GM12878 (cell line): ENCODE results near the gene NFE2L3. TPM values are rescaled to one million over a fixed set of nuclear protein-coding genes. Genes with fewer than 3 reads are reported as not detected.
"Not testable (repeated sequence)": the region's sequence is repeated elsewhere in the genome, so short reads cannot be mapped to it uniquely, and the experiment has no call there.

ENCODE experiments used
- ATAC-seq: fragments of 200-7000 bp; cut with Tn5 transposase; 3 replicates; pipeline ENCODE4 v1.9.1; 2020; ENCODE audit warnings: mild to moderate bottlenecking, moderate library complexity
- BruUV-seq: library from RNA; stranded (reverse); fragments of 400-500 nt; replicated peaks from 2 replicates; lab custom pipeline; 2021; lab: Mats Ljungman, UMichigan
- CTCF ChIA-PET: fragments of 300-600 bp; sonication (Branson Sonifier 250); formaldehyde crosslinking; extraction: SDS; loops from one replicate; lab custom pipeline; 2021; ENCODE audit warnings: inconsistent platforms; lab: Yijun Ruan, JAX
- POLR2A ChIA-PET: fragments of 350-600 bp; formaldehyde crosslinking; extraction: SDS; loops from one replicate; lab custom pipeline; 2021; ENCODE audit warnings: inconsistent platforms; lab: Charles Lee
- RAD21 ChIA-PET: fragments of 300-600 bp; sonication (Branson Sonifier 250); formaldehyde crosslinking; loops from one replicate; lab custom pipeline; 2023; ENCODE audit warnings: antibody characterized with exemption; ENCODE audit not compliant: unreplicated experiment; lab: Charles Lee
- SMC1A ChIA-PET: fragments of 300-600 bp; sonication (Branson Sonifier 250); formaldehyde crosslinking; loops from one replicate; lab custom pipeline; 2023; ENCODE audit not compliant: unreplicated experiment, uncharacterized antibody; lab: Charles Lee
- DNase-seq: peaks from one replicate; pipeline ENCODE4 v3.0.0-alpha.2; 2011; ENCODE audit warnings: low read depth, low spot score
- FAIRE-seq: peaks from 3 replicates; lab custom pipeline; 2011; peaks lifted over from hg19 to GRCh38; lab: Jason Lieb, UNC
- H2AFZ ChIP-seq: 2 replicates; pipeline ENCODE4 v1.6.0; 2011; ENCODE audit warnings: low read depth, low read length, control low read depth; ENCODE audit not compliant: control insufficient read depth
- H3K27ac ChIP-seq: 2 replicates; pipeline ENCODE4 v1.5.1; 2011; ENCODE audit warnings: control low read depth; ENCODE audit not compliant: control insufficient read depth, insufficient read depth
- H3K27me3 ChIP-seq, 2 experiments: replicated peaks in 1 of 2; 2 replicates each; pipeline versions ENCODE4 v1.6.0 to v1.6.1; 2011; ENCODE audit warnings: low read length in 1 of 2; ENCODE audit not compliant: control insufficient read depth in 2 of 2, insufficient read depth in 2 of 2
- H3K36me3 ChIP-seq, 2 experiments: 2 replicates each; pipeline ENCODE4 v1.5.1; 2011; ENCODE audit warnings: low read length in 1 of 2; ENCODE audit not compliant: control insufficient read depth in 2 of 2, insufficient read depth in 2 of 2
- H3K4me1 ChIP-seq: 2 replicates; pipeline ENCODE4 v1.6.1; 2011; ENCODE audit warnings: mild to moderate bottlenecking, low read length, moderate library complexity, mixed read lengths; ENCODE audit not compliant: control insufficient read depth, insufficient read depth
- H3K4me2 ChIP-seq: 2 replicates; pipeline ENCODE4 v1.6.0; 2011; ENCODE audit warnings: control low read depth; ENCODE audit not compliant: control insufficient read depth, insufficient read depth
- H3K4me3 ChIP-seq: fragments of 200-600 bp; sonication (generic); 2 replicates; pipeline ENCODE4 v1.5.1; 2016
- H3K79me2 ChIP-seq: 2 replicates; pipeline ENCODE4 v1.6.0; 2011; ENCODE audit warnings: low read length; ENCODE audit not compliant: control insufficient read depth, insufficient read depth
- H3K9ac ChIP-seq: 2 replicates; pipeline ENCODE4 v1.8.0; 2011; ENCODE audit warnings: low read length, control low read depth, mixed read lengths; ENCODE audit not compliant: control insufficient read depth, insufficient read depth
- H3K9me3 ChIP-seq: replicated peaks from 3 replicates; pipeline ENCODE4 v1.5.1; 2011; ENCODE audit warnings: mild to moderate bottlenecking, low read length; ENCODE audit not compliant: control insufficient read depth, insufficient read depth
- H4K20me1 ChIP-seq: 2 replicates; pipeline ENCODE4 v1.6.0; 2011; ENCODE audit not compliant: control insufficient read depth, insufficient read depth
- BACH1 ChIP-seq: fragments of 450-650 bp; IDR thresholded peaks from 2 replicates; pipeline ENCODE4 v1.6.1; 2017; ENCODE audit warnings: mild to moderate bottlenecking, borderline replicate concordance
- IKZF1 ChIP-seq: fragments of 450-650 bp; conservative IDR thresholded peaks from 2 replicates; pipeline ENCODE4 v1.6.1; 2017; ENCODE audit warnings: antibody characterized with exemption, mild to moderate bottlenecking
- RUNX3 ChIP-seq: IDR thresholded peaks from 2 replicates; pipeline ENCODE4 v1.6.1; 2012; ENCODE audit warnings: low read length, inconsistent platforms
- SMARCA5 ChIP-seq: fragments of 450-650 bp; IDR thresholded peaks from 2 replicates; pipeline ENCODE4 v1.6.1; 2017; ENCODE audit warnings: mild to moderate bottlenecking
- ZNF207 ChIP-seq: fragments of 450-650 bp; IDR thresholded peaks from 2 replicates; pipeline ENCODE4 v1.6.1; 2014; ENCODE audit warnings: antibody characterized with exemption, mild to moderate bottlenecking, borderline replicate concordance
- ZSCAN29 ChIP-seq: fragments of 450-650 bp; IDR thresholded peaks from 2 replicates; pipeline ENCODE4 v1.6.1; 2017; ENCODE audit warnings: mild to moderate bottlenecking, moderate library complexity
- WGBS: methylation state at CpG from one replicate; pipeline ENCODE4 v1.1.6; 2016; ENCODE audit warnings: low lambda C conversion rate; ENCODE audit not compliant: insufficient replicate concordance, insufficient coverage; ENCODE audit errors: missing lambda C conversion rate; 5-methylcytosine and 5-hydroxymethylcytosine counted together
- in situ Hi-C: fragments of 300-500 bp; cut with MboI; formaldehyde crosslinking; loops from 9 replicates; pipeline ENCODE4 v1.14.3; 2018; ENCODE audit warnings: mixed read lengths
- intact Hi-C: fragments of 100-400 bp; cut with micrococcal nuclease; formaldehyde crosslinking; loops from one replicate; pipeline ENCODE4 v1.14.2; 2022; ENCODE audit not compliant: unreplicated experiment
- polyA plus RNA-seq, 11 experiments: library from polyadenylated mRNA; depleted of rRNA in 4 of 11; unstranded in 6 of 11; stranded (reverse) in 5 of 11; fragments of >200 nt; fragmentation: Nextera tagmentation in 4 of 11; fragmentation: Illumina TruSeq in 1 of 11; extraction: Ambion mirVana in 4 of 11; extraction: Trizol in 1 of 11; gene quantifications; 1 replicate in 1 of 11; 2 replicates in 10 of 11; pipeline versions ENCODE4 v1.2.1 to v1.2.3, GENCODE V29; 2011 to 2016; ENCODE audit warnings: inconsistent platforms in 2 of 11, missing spikeins in 2 of 11, low read depth in 1 of 11
- total RNA-seq, 4 experiments: library from RNA; depleted of rRNA in 3 of 4; stranded (reverse); fragments of >200 nt in 3 of 4; fragmentation: Illumina TruSeq in 1 of 4; extraction: Trizol in 1 of 4; gene quantifications; 2 replicates each; pipeline versions ENCODE4 v1.2.1 to v1.2.3, GENCODE V29; 2013 to 2021
- TF ChIP-seq, protein P1 (sequence below): fragments of 450-650 bp; conservative IDR thresholded peaks from 2 replicates; pipeline ENCODE4 v1.6.1; 2017; ENCODE audit warnings: mild to moderate bottlenecking, moderate library complexity
- TF ChIP-seq, protein P2 (sequence below): fragments of 450-650 bp; IDR thresholded peaks from 2 replicates; pipeline ENCODE4 v1.6.1; 2017; ENCODE audit warnings: mild to moderate bottlenecking, moderate library complexity

The NFE2L3 gene
- total and polyA plus RNA-seq, 10 of the 15 experiments (the other 5 are each of a cell fraction or from before 2014, with no cell fraction given): 4.4 to 34.9 (median 13.0) TPM

DNA sequence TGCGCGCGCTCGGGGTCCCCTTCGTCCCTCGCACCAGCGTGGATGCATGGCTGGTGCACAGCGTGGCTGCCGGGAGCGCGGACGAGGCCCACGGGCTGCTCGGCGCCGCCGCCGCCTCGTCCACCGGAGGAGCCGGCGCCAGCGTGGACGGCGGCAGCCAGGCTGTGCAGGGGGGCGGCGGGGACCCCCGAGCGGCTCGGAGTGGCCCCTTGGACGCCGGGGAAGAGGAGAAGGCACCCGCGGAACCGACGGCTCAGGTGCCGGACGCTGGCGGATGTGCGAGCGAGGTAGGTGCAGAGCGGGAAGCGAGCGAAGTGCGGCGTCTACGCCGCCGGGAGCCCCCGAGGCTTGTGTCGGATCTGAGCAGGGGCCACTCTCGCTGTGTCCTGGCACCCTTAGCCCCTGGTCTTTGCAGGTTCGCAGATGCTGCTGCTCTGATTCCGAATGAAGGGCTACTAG, 813 bp downstream of the NFE2L3 start:
- H3K9me3 ChIP-seq, H3K36me3 ChIP-seq, BruUV-seq, H4K20me1 ChIP-seq, FAIRE-seq, DNase-seq, in situ Hi-C loops, H3K27me3 ChIP-seq: not testable (repeated sequence)
- intact Hi-C loops: loop anchor here (1.0 to 5.0 kb wide), 3 partner anchors 48 to 212 kb away; partner anchors contain the start of genes CBX3 and HNRNPA2B1
- Histone ChIP-seq H3K9ac (peak overlapping the region; percentile 86), H3K4me2 (peak overlapping the region; percentile 98), H3K4me3 (peak overlapping the region; percentile 72), H2AFZ (peak overlapping the region; percentile 99), H3K27ac (peak overlapping the region; percentile 88), H3K4me1 (peaks cover 29% of the 10 kb centered on the region), H3K79me2 (peaks cover 62% of the 10 kb centered on the region)
- ChIA-PET CTCF (interaction anchor here (0.9 to 3.2 kb wide), 7 partner anchors 14 to 212 kb away, joined by 3 to 40 read pairs (median 5); partner anchors contain the start of gene HNRNPA2B1), SMC1A (interaction anchor here (1.1 to 3.2 kb wide), 6 partner anchors 8 to 258 kb away, joined by 5 to 30 read pairs (median 8); no protein-coding TSS in a partner anchor), POLR2A (interaction anchor here (0.8 to 2.2 kb wide), 9 partner anchors 14 to 185 kb away, joined by 3 to 42 read pairs (median 6); partner anchors contain the start of gene CBX3), RAD21 (interaction anchor here (1.1 to 3.1 kb wide), 11 partner anchors 9 to 258 kb away, joined by 3 to 54 read pairs (median 9); partner anchors contain the start of gene CBX3)
- WGBS: under 1% methylated on average over 48 of the region's 54 CpGs
- ATAC-seq: peak; percentile 17
- TF ChIP-seq, protein P1, sequence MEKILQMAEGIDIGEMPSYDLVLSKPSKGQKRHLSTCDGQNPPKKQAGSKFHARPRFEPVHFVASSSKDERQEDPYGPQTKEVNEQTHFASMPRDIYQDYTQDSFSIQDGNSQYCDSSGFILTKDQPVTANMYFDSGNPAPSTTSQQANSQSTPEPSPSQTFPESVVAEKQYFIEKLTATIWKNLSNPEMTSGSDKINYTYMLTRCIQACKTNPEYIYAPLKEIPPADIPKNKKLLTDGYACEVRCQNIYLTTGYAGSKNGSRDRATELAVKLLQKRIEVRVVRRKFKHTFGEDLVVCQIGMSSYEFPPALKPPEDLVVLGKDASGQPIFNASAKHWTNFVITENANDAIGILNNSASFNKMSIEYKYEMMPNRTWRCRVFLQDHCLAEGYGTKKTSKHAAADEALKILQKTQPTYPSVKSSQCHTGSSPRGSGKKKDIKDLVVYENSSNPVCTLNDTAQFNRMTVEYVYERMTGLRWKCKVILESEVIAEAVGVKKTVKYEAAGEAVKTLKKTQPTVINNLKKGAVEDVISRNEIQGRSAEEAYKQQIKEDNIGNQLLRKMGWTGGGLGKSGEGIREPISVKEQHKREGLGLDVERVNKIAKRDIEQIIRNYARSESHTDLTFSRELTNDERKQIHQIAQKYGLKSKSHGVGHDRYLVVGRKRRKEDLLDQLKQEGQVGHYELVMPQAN: peak; percentile 49; the same call in 1 of the 2 replicates
- TF ChIP-seq IKZF1 (peak; percentile 76), RUNX3 (0 out of 2 replicates have a peak, but pooled peaks have one; percentile 36), ZNF207 (0 out of 2 replicates have a peak, but pooled peaks have one; percentile 30), SMARCA5 (0 out of 2 replicates have a peak, but pooled peaks have one; percentile 13), BACH1 (0 out of 2 replicates have a peak, but pooled peaks have one; percentile 40), ZSCAN29 (peak; percentile 99)
- TF ChIP-seq, protein P2, sequence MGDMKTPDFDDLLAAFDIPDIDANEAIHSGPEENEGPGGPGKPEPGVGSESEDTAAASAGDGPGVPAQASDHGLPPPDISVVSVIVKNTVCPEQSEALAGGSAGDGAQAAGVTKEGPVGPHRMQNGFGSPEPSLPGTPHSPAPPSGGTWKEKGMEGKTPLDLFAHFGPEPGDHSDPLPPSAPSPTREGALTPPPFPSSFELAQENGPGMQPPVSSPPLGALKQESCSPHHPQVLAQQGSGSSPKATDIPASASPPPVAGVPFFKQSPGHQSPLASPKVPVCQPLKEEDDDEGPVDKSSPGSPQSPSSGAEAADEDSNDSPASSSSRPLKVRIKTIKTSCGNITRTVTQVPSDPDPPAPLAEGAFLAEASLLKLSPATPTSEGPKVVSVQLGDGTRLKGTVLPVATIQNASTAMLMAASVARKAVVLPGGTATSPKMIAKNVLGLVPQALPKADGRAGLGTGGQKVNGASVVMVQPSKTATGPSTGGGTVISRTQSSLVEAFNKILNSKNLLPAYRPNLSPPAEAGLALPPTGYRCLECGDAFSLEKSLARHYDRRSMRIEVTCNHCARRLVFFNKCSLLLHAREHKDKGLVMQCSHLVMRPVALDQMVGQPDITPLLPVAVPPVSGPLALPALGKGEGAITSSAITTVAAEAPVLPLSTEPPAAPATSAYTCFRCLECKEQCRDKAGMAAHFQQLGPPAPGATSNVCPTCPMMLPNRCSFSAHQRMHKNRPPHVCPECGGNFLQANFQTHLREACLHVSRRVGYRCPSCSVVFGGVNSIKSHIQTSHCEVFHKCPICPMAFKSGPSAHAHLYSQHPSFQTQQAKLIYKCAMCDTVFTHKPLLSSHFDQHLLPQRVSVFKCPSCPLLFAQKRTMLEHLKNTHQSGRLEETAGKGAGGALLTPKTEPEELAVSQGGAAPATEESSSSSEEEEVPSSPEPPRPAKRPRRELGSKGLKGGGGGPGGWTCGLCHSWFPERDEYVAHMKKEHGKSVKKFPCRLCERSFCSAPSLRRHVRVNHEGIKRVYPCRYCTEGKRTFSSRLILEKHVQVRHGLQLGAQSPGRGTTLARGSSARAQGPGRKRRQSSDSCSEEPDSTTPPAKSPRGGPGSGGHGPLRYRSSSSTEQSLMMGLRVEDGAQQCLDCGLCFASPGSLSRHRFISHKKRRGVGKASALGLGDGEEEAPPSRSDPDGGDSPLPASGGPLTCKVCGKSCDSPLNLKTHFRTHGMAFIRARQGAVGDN: peak; percentile 36; the same call in 1 of the 2 replicates
